ENCODE measurements around the gene GOSR1.
A peak's percentile ranks its signal among the peaks of the same experiment; 100 is the strongest.
"Not testable (repeated sequence)": the region's sequence is repeated elsewhere in the genome, so short reads cannot be mapped to it uniquely, and the experiment has no call there.

GOSR1 gene

DNA sequence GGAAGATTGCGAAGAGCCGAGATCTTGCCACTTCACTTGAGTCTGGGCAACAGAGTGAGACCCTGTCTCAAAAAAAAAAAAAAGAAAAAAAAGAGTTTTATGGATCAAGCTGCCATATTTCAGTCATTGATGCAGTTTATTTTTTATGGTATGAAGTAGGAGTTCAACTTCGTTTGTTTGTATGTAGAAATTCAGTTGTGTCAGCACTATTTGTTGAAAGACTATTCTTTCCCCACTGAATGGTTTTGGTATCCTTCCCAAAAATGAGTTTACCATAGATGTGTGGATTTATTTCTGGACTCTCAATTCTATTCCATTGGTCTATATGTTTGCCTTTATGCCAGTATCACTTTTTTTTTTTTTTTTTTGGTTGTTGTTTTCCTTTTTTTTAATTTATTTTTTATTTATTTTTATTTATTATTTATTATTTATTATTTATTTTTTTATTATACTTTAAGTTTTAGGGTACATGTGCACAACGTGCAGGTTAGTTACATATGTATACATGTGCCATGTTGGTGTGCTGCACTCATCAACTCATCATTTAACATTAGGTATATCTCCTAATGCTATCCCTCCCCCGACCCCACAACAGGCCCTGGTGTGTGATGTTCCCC is 18.3 kb upstream of the GOSR1 start:
- H3K36me3 ChIP-seq (ENCODE audit: control insufficient read depth, insufficient read depth, low read length) = peaks cover 42% of the 10 kb centered on the region
- H3K9me3 ChIP-seq (ENCODE audit: control insufficient read depth, insufficient read depth, low read depth, low read length); H3K4me3 ChIP-seq (ENCODE audit: low read depth, low read length); H3K27me3 ChIP-seq (ENCODE audit: control insufficient read depth, insufficient read depth, low read length); H3K27ac ChIP-seq (ENCODE audit: low read depth, low read length); H3K9ac ChIP-seq (ENCODE audit: low read length); H3K4me1 ChIP-seq (ENCODE audit: control insufficient read depth, insufficient read depth, low read length): not testable (repeated sequence)

DNA sequence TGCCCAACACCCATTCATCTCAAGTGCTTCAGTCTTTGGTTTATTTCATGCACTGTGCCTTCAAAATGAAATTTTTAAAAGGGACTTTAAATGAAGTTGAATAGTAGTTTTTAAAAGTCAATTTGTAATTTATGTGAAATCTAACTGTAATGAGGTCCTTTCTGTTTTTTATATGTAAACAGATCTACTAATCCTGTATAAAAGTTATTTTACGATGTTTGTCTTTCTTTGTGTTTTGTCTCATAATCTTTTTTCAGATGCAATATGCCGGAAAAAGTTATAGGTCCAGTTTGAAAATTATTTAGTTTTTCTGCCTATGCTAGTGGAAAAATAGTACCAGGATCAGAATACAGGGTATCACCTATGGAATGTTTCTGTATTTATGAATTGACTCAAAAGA is 8.7 kb upstream of the GOSR1 start:
- no peak overlapping the region for H3K27ac ChIP-seq (ENCODE audit: low read depth, low read length)
- no peaks in the 10 kb centered on the region for H3K9me3 ChIP-seq (ENCODE audit: control insufficient read depth, insufficient read depth, low read depth, low read length)
- H3K36me3 ChIP-seq (ENCODE audit: control insufficient read depth, insufficient read depth, low read length) = peaks cover 18% of the 10 kb centered on the region
- no peak overlapping the region for H3K9ac ChIP-seq (ENCODE audit: low read length)
- H3K27me3 ChIP-seq (ENCODE audit: control insufficient read depth, insufficient read depth, low read length) = no peaks in the 10 kb centered on the region
- H3K4me1 ChIP-seq (ENCODE audit: control insufficient read depth, insufficient read depth, low read length) = peaks cover 3% of the 10 kb centered on the region; the same call in 1 of the 2 replicates
- no peak overlapping the region for H3K4me3 ChIP-seq (ENCODE audit: low read depth, low read length)

DNA sequence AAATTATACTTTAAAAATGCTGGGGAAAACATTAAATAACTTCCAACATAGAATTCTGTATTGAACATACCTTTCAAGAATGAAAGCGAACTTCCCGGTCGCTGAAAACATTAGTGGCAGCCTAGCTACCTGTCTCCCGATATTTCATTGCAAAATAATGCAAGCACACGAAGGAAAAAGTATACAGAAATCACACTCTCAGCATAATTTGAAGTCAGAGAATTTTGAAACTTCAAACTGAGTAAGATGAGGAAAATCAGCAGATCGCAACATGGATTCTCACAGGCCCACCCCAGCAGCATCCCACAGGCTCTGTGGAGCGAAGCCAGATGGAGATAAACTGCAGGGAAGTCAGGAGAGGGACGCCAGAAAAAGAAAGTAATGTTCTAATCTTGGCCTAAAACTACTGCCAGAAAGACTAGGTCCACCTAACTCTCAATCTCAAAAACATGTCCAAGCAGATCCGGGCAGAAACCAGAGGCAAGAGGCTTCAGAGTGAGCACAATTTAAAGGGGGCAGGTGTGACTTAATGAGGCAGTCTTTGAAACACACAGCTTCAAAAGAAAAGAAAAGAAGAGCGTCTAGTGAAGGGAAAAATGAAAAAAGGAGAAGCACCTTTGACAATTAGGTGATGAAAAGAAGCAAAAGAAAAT is 4.8 kb upstream of the GOSR1 start:
- H3K27me3 ChIP-seq (ENCODE audit: control insufficient read depth, insufficient read depth, low read length) = no peaks in the 10 kb centered on the region
- no peak overlapping the region for H3K27ac ChIP-seq (ENCODE audit: low read depth, low read length)
- peaks cover 7% of the 10 kb centered on the region; the same call in 1 of the 2 replicates for H3K4me1 ChIP-seq (ENCODE audit: control insufficient read depth, insufficient read depth, low read length)
- peak overlapping the region; percentile 2 for H3K9ac ChIP-seq (ENCODE audit: low read length)
- H3K9me3 ChIP-seq (ENCODE audit: control insufficient read depth, insufficient read depth, low read depth, low read length) = no peaks in the 10 kb centered on the region
- no peaks in the 10 kb centered on the region for H3K36me3 ChIP-seq (ENCODE audit: control insufficient read depth, insufficient read depth, low read length)
- H3K4me3 ChIP-seq (ENCODE audit: low read depth, low read length) = no peak overlapping the region

DNA sequence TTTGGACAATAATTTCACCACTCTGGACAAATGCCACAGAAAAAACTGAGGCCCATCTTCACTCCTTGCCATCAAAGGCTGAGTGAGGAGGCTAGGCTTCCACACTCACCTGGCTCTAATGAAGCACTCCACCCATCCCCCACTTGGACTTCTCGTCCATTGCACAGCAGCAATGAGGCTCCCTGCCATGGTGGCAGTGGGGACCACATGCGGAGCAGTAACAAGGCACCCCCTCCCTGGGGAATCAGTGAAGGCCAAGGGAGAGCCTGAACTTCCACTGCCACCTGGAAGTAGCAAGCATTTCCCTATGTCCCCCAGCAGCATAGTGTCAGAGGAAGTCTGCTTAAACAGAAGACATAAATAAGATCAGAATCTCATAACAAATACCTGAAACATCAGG is 2.0 kb upstream of the GOSR1 start:
- Histone ChIP-seq H3K4me1 (ENCODE audit: control insufficient read depth, insufficient read depth, low read length) (peaks cover 11% of the 10 kb centered on the region; the same call in 1 of the 2 replicates), H3K9ac (ENCODE audit: low read length) (no peak overlapping the region), H3K27me3 (ENCODE audit: control insufficient read depth, insufficient read depth, low read length) (no peaks in the 10 kb centered on the region), H3K4me3 (ENCODE audit: low read depth, low read length) (no peak overlapping the region), H3K9me3 (ENCODE audit: control insufficient read depth, insufficient read depth, low read depth, low read length) (no peaks in the 10 kb centered on the region), H3K27ac (ENCODE audit: low read depth, low read length) (no peak overlapping the region), H3K36me3 (ENCODE audit: control insufficient read depth, insufficient read depth, low read length) (peaks cover 11% of the 10 kb centered on the region; the same call in 1 of the 2 replicates)

DNA sequence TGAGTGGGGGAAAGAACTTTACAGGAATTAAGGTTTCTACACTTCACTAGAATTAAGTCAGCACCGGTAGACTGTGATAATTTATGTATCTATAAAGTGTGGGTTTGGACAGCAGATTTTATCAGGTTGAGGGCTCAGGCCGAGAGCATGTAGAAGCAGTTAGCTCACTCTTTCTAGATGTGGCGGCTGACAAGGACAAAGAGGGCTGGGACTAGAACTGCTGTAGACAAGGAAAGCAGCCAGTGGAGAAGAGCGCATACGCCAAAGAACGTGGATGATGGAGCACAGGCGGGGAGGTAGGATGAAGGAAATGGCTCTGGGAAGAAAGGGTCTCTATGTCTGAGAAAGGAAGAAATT is 504 bp upstream of the GOSR1 start:
- H3K27ac ChIP-seq (ENCODE audit: low read depth, low read length) = no peak overlapping the region

DNA sequence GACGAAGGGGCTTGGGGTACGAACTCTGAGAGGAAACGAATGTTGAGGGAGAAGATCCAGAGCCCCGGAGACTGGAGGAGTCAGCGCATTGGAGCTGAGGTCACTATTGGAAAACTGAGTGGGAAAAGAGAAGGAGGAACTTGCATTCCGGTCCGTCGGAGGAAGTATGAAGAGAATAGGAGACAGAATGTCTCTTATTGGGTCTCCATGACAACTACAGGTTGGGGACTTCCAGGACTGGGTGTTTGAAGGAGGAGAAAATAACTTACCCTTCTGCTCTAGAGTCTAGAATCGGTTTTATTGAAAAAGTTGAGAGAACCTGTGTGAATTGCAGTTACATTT is 537 bp downstream of the GOSR1 start:
- Histone ChIP-seq H3K27me3 (ENCODE audit: control insufficient read depth, insufficient read depth, low read length) (no peaks in the 10 kb centered on the region), H3K27ac (ENCODE audit: low read depth, low read length) (peak overlapping the region; percentile 72; the same call in 1 of the 2 replicates), H3K9ac (ENCODE audit: low read length) (peak overlapping the region; percentile 90), H3K9me3 (ENCODE audit: control insufficient read depth, insufficient read depth, low read depth, low read length) (no peaks in the 10 kb centered on the region), H3K4me1 (ENCODE audit: control insufficient read depth, insufficient read depth, low read length) (0 out of 2 replicates have a peak, but pooled peaks cover 7% of the 10 kb centered on the region), H3K4me3 (ENCODE audit: low read depth, low read length) (peak overlapping the region; percentile 73), H3K36me3 (ENCODE audit: control insufficient read depth, insufficient read depth, low read length) (peaks cover 33% of the 10 kb centered on the region)

More for the DNA sequence above, 504 bp upstream of the GOSR1 start:
- Histone ChIP-seq H3K9me3 (ENCODE audit: control insufficient read depth, insufficient read depth, low read depth, low read length) (no peaks in the 10 kb centered on the region), H3K36me3 (ENCODE audit: control insufficient read depth, insufficient read depth, low read length) (peaks cover 25% of the 10 kb centered on the region), H3K4me1 (ENCODE audit: control insufficient read depth, insufficient read depth, low read length) (peaks cover 11% of the 10 kb centered on the region; the same call in 1 of the 2 replicates), H3K4me3 (ENCODE audit: low read depth, low read length) (peak overlapping the region; percentile 73), H3K9ac (ENCODE audit: low read length) (peak overlapping the region; percentile 90), H3K27me3 (ENCODE audit: control insufficient read depth, insufficient read depth, low read length) (no peaks in the 10 kb centered on the region)

DNA sequence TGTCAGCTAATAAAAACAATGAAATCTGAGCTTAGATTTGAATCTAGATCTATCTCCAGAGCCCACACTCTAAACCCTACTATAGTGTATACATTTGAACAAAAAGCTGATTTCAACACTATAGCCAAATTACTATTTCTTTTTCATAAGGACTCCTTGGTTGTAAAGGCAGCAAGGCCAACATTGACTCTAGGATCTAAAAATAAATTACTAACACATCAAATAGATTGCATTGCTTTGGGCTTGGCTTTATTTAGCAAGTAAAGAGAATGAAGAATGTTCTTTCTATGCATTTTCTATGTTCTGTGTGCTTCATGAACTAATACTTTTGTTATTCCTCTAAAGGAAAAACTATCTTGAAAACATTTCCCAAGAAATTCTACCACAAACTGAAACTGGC is 5.3 kb downstream of the GOSR1 start:
- Histone ChIP-seq H3K9ac (ENCODE audit: low read length) (no peak overlapping the region), H3K27ac (ENCODE audit: low read depth, low read length) (no peak overlapping the region), H3K36me3 (ENCODE audit: control insufficient read depth, insufficient read depth, low read length) (peaks cover 81% of the 10 kb centered on the region), H3K4me1 (ENCODE audit: control insufficient read depth, insufficient read depth, low read length) (0 out of 2 replicates have a peak, but pooled peaks cover 4% of the 10 kb centered on the region), H3K27me3 (ENCODE audit: control insufficient read depth, insufficient read depth, low read length) (no peaks in the 10 kb centered on the region), H3K4me3 (ENCODE audit: low read depth, low read length) (no peak overlapping the region), H3K9me3 (ENCODE audit: control insufficient read depth, insufficient read depth, low read depth, low read length) (no peaks in the 10 kb centered on the region)

DNA sequence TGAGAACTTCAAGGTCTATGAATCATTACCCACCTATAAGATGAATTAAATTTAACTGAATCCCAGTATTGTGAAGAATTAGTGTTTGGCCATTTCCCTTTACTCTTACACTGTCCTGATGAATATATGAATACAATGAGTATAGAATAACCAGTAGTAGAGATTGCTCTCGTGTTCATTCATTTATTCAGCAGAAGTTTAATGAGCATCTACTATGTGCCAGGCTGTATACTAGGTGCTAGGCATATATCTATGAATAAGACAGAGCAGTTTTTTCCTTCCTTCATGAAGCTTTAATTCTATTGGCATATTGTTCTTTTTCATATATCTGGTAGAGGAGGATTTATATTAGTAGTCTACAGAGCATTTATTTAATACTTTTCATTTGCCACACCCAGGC is 6.0 kb downstream of the GOSR1 start:
- H3K9me3 ChIP-seq (ENCODE audit: control insufficient read depth, insufficient read depth, low read depth, low read length) = no peaks in the 10 kb centered on the region
- peaks cover 85% of the 10 kb centered on the region for H3K36me3 ChIP-seq (ENCODE audit: control insufficient read depth, insufficient read depth, low read length)
- H3K27ac ChIP-seq (ENCODE audit: low read depth, low read length) = no peak overlapping the region
- H3K4me3 ChIP-seq (ENCODE audit: low read depth, low read length) = no peak overlapping the region
- no peak overlapping the region for H3K9ac ChIP-seq (ENCODE audit: low read length)
- 0 out of 2 replicates have a peak, but pooled peaks cover 1% of the 10 kb centered on the region for H3K4me1 ChIP-seq (ENCODE audit: control insufficient read depth, insufficient read depth, low read length)
- H3K27me3 ChIP-seq (ENCODE audit: control insufficient read depth, insufficient read depth, low read length) = no peaks in the 10 kb centered on the region

DNA sequence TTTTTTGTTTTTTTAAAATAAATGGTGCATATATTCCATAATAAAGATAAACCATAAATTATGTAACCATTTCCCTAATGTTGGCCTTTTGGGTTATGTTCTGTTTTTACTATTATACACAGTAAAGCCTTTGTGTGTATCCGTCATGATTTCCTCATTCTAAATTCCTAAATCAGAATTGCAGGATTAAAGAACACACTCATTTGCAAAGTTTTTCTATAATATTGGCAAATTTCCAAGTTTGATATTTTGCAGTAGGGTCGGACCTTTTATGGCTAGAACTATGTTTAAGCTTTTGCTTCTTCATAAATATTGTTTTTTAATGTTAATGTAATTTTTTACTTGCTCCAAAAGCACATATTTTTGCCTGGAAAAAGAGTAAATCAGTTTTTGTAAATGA is 16.6 kb downstream of the GOSR1 start:
- Histone ChIP-seq H3K9ac (ENCODE audit: low read length) (no peak overlapping the region), H3K4me1 (ENCODE audit: control insufficient read depth, insufficient read depth, low read length) (no peaks in the 10 kb centered on the region), H3K27me3 (ENCODE audit: control insufficient read depth, insufficient read depth, low read length) (no peaks in the 10 kb centered on the region), H3K4me3 (ENCODE audit: low read depth, low read length) (no peak overlapping the region), H3K27ac (ENCODE audit: low read depth, low read length) (no peak overlapping the region), H3K9me3 (ENCODE audit: control insufficient read depth, insufficient read depth, low read depth, low read length) (no peaks in the 10 kb centered on the region), H3K36me3 (ENCODE audit: control insufficient read depth, insufficient read depth, low read length) (peaks cover 91% of the 10 kb centered on the region)

DNA sequence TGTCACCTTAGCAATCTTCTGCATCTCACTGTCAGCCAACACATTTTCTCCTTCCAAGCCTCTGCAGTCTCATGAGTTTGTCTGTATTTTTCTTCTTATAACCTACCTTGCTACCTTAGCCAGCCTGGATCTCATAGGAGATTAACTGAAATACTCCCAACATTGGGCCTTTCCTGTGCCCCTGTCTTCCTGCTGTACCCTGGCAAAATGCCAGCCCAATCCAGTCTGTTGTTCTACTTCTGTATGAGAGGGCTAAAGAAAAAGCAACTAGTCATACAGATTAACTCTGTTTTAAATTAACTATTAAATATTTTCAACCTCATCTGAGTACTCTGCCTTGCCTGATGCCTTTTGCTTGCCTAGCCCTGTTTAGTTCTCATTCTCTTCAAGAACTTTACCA is 18.4 kb downstream of the GOSR1 start:
- no peak overlapping the region for H3K9ac ChIP-seq (ENCODE audit: low read length)
- no peaks in the 10 kb centered on the region for H3K9me3 ChIP-seq (ENCODE audit: control insufficient read depth, insufficient read depth, low read depth, low read length)
- no peak overlapping the region for H3K27ac ChIP-seq (ENCODE audit: low read depth, low read length)
- no peak overlapping the region for H3K4me3 ChIP-seq (ENCODE audit: low read depth, low read length)
- no peaks in the 10 kb centered on the region for H3K4me1 ChIP-seq (ENCODE audit: control insufficient read depth, insufficient read depth, low read length)
- H3K36me3 ChIP-seq (ENCODE audit: control insufficient read depth, insufficient read depth, low read length) = peaks cover 83% of the 10 kb centered on the region
- H3K27me3 ChIP-seq (ENCODE audit: control insufficient read depth, insufficient read depth, low read length) = no peaks in the 10 kb centered on the region

DNA sequence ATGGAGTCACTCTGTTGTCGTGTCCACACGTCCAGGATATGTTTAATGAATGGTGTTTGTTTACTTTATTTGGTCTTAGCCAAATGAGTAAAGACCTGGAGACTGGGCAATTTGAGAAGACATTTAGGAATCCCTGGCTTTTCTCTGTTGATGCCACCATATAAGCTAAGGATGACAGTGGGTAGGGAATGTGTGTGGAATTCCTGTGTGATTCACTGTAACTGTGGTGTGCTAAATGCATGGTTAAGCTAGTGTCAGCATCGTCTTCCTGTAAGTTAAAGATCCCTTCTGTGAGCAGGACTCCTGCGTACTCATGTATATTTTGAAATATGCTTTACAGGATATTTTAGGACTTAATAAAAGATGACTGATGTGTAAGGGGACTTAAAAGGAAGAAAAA is 26.4 kb downstream of the GOSR1 start:
- H3K27me3 ChIP-seq (ENCODE audit: control insufficient read depth, insufficient read depth, low read length) = no peaks in the 10 kb centered on the region
- H3K27ac ChIP-seq (ENCODE audit: low read depth, low read length) = no peak overlapping the region
- H3K36me3 ChIP-seq (ENCODE audit: control insufficient read depth, insufficient read depth, low read length) = peaks cover 62% of the 10 kb centered on the region
- no peak overlapping the region for H3K4me3 ChIP-seq (ENCODE audit: low read depth, low read length)
- H3K9me3 ChIP-seq (ENCODE audit: control insufficient read depth, insufficient read depth, low read depth, low read length) = no peaks in the 10 kb centered on the region
- H3K4me1 ChIP-seq (ENCODE audit: control insufficient read depth, insufficient read depth, low read length) = 0 out of 2 replicates have a peak, but pooled peaks cover 5% of the 10 kb centered on the region
- no peak overlapping the region for H3K9ac ChIP-seq (ENCODE audit: low read length)

Measured in HUES6 (cell line).